Measurements from ENCODE around the gene OTOG. TPM values are rescaled to one million over a fixed set of nuclear protein-coding genes. Genes with fewer than 3 reads are reported as not detected.

The OTOG gene
- total and polyA plus RNA-seq, 4 experiments from 2014 or later = not detected

DNA sequence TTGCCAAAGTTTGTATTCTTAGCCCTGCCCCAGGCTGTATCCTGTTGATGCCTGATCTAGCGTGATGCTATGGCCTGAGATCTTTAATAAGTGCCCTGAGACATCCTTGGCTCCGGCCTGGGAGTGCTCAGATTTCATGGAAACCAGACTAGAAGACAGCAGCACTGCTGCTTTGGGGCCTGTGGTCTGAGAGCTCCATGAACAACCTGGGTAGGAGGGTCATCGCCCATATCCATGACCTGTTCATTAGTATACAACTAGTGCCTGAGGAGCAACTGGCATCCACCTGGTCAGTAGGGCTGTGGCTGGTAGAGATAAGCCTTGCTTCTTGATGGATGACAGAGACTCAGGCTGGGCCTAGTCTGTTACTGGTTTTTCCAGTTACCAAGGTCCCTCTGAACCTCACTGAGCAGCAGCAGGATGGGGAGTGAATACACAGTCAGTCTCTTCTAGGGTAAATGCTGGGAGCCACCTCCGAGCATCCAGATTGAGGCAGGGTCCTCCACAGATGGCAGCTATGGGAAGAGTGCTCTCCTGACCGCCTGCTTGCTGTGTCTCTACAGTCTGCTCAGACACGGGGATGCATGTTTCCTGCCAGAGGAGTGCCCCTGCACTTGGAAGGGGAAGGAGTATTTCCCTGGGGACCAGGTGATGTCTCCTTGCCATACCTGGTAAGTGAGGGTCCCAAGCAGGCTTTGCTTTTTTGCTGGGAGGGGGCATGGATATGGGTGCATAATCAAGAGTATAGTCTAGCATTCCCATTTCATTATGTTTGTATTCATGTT, 39.0 kb downstream of the OTOG start:
- no peak for DNase-seq
- POLR2A ChIA-PET (ENCODE audit: partially characterized antibody) = no interaction called here
- no peak overlapping the region for H3K4me3 Mint-ChIP-seq

DNA sequence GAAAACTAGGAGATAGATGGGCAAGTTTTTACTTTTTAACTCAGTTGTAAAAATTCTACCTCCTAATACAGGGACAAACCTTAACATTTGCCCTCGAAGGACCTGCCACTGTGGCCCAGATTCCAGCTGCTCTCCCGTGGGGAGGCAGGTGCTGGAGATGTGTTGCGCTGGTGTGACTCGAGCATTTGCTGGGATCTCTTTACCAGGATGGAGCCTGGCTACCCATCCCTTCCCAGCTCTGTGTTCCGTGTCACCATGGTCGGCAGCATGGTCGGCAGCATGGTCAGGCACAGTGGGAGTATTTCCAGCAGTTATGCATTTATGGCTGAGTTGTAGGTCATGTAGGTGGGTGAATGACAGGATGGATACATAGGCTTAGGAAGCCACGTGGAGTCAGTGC, 41.1 kb downstream of the OTOG start:
- Histone ChIP-seq H3K4me3 (ENCODE audit: low read length in 2 of 2) (no peak overlapping the region), H3K36me3 (ENCODE audit: insufficient read depth, low read length) (no peaks in the 10 kb centered on the region), H3K4me1 (ENCODE audit: insufficient read depth, low read length) (no peaks in the 10 kb centered on the region), H3K27ac (ENCODE audit: low read depth, low read length) (no peak overlapping the region), H3K9me3 (ENCODE audit: control insufficient read depth in 1 of 2, low read length in 2 of 2) (no peaks in the 10 kb centered on the region), H3K27me3 (ENCODE audit: insufficient read depth, low read length) (no peaks in the 10 kb centered on the region)
- H3K9me3 Mint-ChIP-seq = no peaks in the 10 kb centered on the region
- no peaks in the 10 kb centered on the region for H3K36me3 Mint-ChIP-seq
- DNase-seq = no peak
- no peak overlapping the region for H3K27ac Mint-ChIP-seq
- peaks cover 2 to 5% of the 10 kb centered on the region in 2 donors for H3K27me3 Mint-ChIP-seq
- ChIA-PET CTCF (ENCODE audit: partially characterized antibody) (no interaction called here), POLR2A (ENCODE audit: partially characterized antibody) (no interaction called here)
- no peak overlapping the region for H3K4me3 Mint-ChIP-seq
- intact Hi-C loops (cut with micrococcal nuclease) = no loop called here
- no peaks in the 10 kb centered on the region for H3K4me1 Mint-ChIP-seq

More for the DNA sequence above, 39.0 kb downstream of the OTOG start:
- H3K27me3 Mint-ChIP-seq = peaks cover 2 to 5% of the 10 kb centered on the region in 2 donors
- H3K36me3 ChIP-seq (ENCODE audit: insufficient read depth, low read length) = no peaks in the 10 kb centered on the region
- H3K9me3 ChIP-seq (ENCODE audit: control insufficient read depth in 1 of 2, low read length in 2 of 2) = no peaks in the 10 kb centered on the region
- H3K4me1 ChIP-seq (ENCODE audit: insufficient read depth, low read length) = no peaks in the 10 kb centered on the region
- H3K27ac ChIP-seq (ENCODE audit: low read depth, low read length) = no peak overlapping the region
- no peaks in the 10 kb centered on the region for H3K27me3 ChIP-seq (ENCODE audit: insufficient read depth, low read length)
- H3K4me3 ChIP-seq (ENCODE audit: low read length in 2 of 2) = no peak overlapping the region
- CTCF ChIA-PET (ENCODE audit: partially characterized antibody) = no interaction called here
- H3K4me1 Mint-ChIP-seq = no peaks in the 10 kb centered on the region
- intact Hi-C loops (cut with micrococcal nuclease) = no loop called here
- H3K27ac Mint-ChIP-seq = no peak overlapping the region
- no peaks in the 10 kb centered on the region for H3K9me3 Mint-ChIP-seq
- H3K36me3 Mint-ChIP-seq = no peaks in the 10 kb centered on the region

DNA sequence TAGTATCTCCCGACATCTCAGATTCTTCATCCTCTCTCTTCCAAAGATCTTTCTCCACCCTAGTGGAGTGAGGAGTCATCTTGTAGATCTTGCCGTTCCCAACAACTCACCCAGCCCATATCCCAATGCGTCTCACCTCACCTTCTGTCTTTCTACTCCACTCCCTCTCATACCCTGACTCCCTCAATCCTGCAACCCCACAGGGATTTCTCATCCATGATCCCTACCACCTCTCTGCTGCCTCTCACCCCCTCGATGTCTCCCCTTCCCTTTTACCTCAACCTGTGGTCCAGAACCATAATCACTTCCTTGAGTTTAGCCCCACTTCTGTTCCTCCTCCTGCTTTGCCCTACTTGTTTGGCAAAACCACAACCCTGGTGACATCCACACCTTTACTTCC, 41.7 kb downstream of the OTOG start:
- no peak overlapping the region for H3K4me3 Mint-ChIP-seq
- H3K27me3 ChIP-seq (ENCODE audit: insufficient read depth, low read length) = no peaks in the 10 kb centered on the region
- H3K9me3 Mint-ChIP-seq = no peaks in the 10 kb centered on the region
- no peaks in the 10 kb centered on the region for H3K4me1 Mint-ChIP-seq
- H3K36me3 Mint-ChIP-seq = no peaks in the 10 kb centered on the region
- H3K4me3 ChIP-seq (ENCODE audit: low read length in 2 of 2) = no peak overlapping the region
- H3K9me3 ChIP-seq (ENCODE audit: control insufficient read depth in 1 of 2, low read length in 2 of 2) = no peaks in the 10 kb centered on the region
- no peak for DNase-seq
- no peak overlapping the region for H3K27ac ChIP-seq (ENCODE audit: low read depth, low read length)
- intact Hi-C loops (cut with micrococcal nuclease) = no loop called here
- peaks cover 2 to 5% of the 10 kb centered on the region in 2 donors for H3K27me3 Mint-ChIP-seq
- no peaks in the 10 kb centered on the region for H3K4me1 ChIP-seq (ENCODE audit: insufficient read depth, low read length)
- ChIA-PET CTCF (ENCODE audit: partially characterized antibody) (no interaction called here), POLR2A (ENCODE audit: partially characterized antibody) (no interaction called here)
- H3K36me3 ChIP-seq (ENCODE audit: insufficient read depth, low read length) = no peaks in the 10 kb centered on the region
- H3K27ac Mint-ChIP-seq = no peak overlapping the region

GRCh38 chr11:17590463-17590862, 43.4 kb downstream of the OTOG start:
- peaks cover 0 to 3% (median 0%) of the 10 kb centered on the region in 8 donors for H3K9me3 Mint-ChIP-seq
- no peaks in the 10 kb centered on the region for H3K4me1 Mint-ChIP-seq
- DNase-seq = no peak
- Histone ChIP-seq H3K27ac (ENCODE audit: low read depth, low read length) (no peak overlapping the region), H3K27me3 (ENCODE audit: insufficient read depth, low read length) (no peaks in the 10 kb centered on the region), H3K4me1 (ENCODE audit: insufficient read depth, low read length) (no peaks in the 10 kb centered on the region), H3K9me3 (ENCODE audit: control insufficient read depth in 1 of 2, low read length in 2 of 2) (no peaks in the 10 kb centered on the region), H3K36me3 (ENCODE audit: insufficient read depth, low read length) (no peaks in the 10 kb centered on the region), H3K4me3 (ENCODE audit: low read length in 2 of 2) (no peak overlapping the region)
- POLR2A ChIA-PET (ENCODE audit: partially characterized antibody) = no interaction called here
- CTCF ChIA-PET (ENCODE audit: partially characterized antibody) = no interaction called here
- H3K4me3 Mint-ChIP-seq = no peak overlapping the region
- intact Hi-C loops (cut with micrococcal nuclease) = no loop called here
- H3K27me3 Mint-ChIP-seq = peaks cover 2 to 6% of the 10 kb centered on the region in 2 donors
- H3K27ac Mint-ChIP-seq = no peak overlapping the region
- no peaks in the 10 kb centered on the region for H3K36me3 Mint-ChIP-seq

- Mint-ChIP-seq H3K4me3 (no peak overlapping the region), H3K27ac (no peak overlapping the region), H3K36me3 (no peaks in the 10 kb centered on the region), H3K4me1 (no peaks in the 10 kb centered on the region), H3K27me3 (peaks cover 2 to 6% of the 10 kb centered on the region in 2 donors), H3K9me3 (peaks cover 0 to 3% (median 0%) of the 10 kb centered on the region in 8 donors)
- no peaks in the 10 kb centered on the region for H3K4me1 ChIP-seq (ENCODE audit: insufficient read depth, low read length)
- H3K36me3 ChIP-seq (ENCODE audit: insufficient read depth, low read length) = no peaks in the 10 kb centered on the region
- intact Hi-C loops (cut with micrococcal nuclease) = no loop called here
- ChIA-PET CTCF (ENCODE audit: partially characterized antibody) (interaction anchor here (2.1 kb wide), 1 partner anchor 11 kb away, joined by 9 read pairs; no protein-coding TSS in a partner anchor), POLR2A (ENCODE audit: partially characterized antibody) (no interaction called here)
- DNase-seq = no peak
- no peaks in the 10 kb centered on the region for H3K27me3 ChIP-seq (ENCODE audit: insufficient read depth, low read length)
- no peak overlapping the region for H3K4me3 ChIP-seq (ENCODE audit: low read length in 2 of 2)
- no peak overlapping the region for H3K27ac ChIP-seq (ENCODE audit: low read depth, low read length)
- H3K9me3 ChIP-seq (ENCODE audit: control insufficient read depth in 1 of 2, low read length in 2 of 2) = no peaks in the 10 kb centered on the region
These were observed 44.2 kb downstream of the OTOG start for GRCh38 chr11:17591293-17591692.

- H3K4me1 ChIP-seq (ENCODE audit: insufficient read depth, low read length) = no peaks in the 10 kb centered on the region
- Mint-ChIP-seq H3K4me3 (no peak overlapping the region), H3K36me3 (no peaks in the 10 kb centered on the region), H3K27ac (no peak overlapping the region), H3K9me3 (peaks cover 0 to 3% (median 0%) of the 10 kb centered on the region in 8 donors), H3K27me3 (peaks cover 0 to 3% of the 10 kb centered on the region in 2 donors), H3K4me1 (no peaks in the 10 kb centered on the region)
- H3K27me3 ChIP-seq (ENCODE audit: insufficient read depth, low read length) = no peaks in the 10 kb centered on the region
- POLR2A ChIA-PET (ENCODE audit: partially characterized antibody) = no interaction called here
- no peaks in the 10 kb centered on the region for H3K36me3 ChIP-seq (ENCODE audit: insufficient read depth, low read length)
- no peak overlapping the region for H3K4me3 ChIP-seq (ENCODE audit: low read length in 2 of 2)
- CTCF ChIA-PET (ENCODE audit: partially characterized antibody) = interaction anchor here (0.5 kb wide), 1 partner anchor 171 kb away, joined by 3 read pairs; no protein-coding TSS in a partner anchor
- intact Hi-C loops (cut with micrococcal nuclease) = no loop called here
- DNase-seq = no peak
- H3K27ac ChIP-seq (ENCODE audit: low read depth, low read length) = no peak overlapping the region
- no peaks in the 10 kb centered on the region for H3K9me3 ChIP-seq (ENCODE audit: control insufficient read depth in 1 of 2, low read length in 2 of 2)
These were observed 46.6 kb downstream of the OTOG start for GRCh38 chr11:17593466-17594245.

GRCh38 chr11:17594686-17595192, 47.7 kb downstream of the OTOG start:
- Mint-ChIP-seq H3K9me3 (peaks cover 0 to 3% (median 0%) of the 10 kb centered on the region in 8 donors), H3K4me1 (no peaks in the 10 kb centered on the region), H3K4me3 (no peak overlapping the region), H3K27me3 (peaks cover 0 to 3% of the 10 kb centered on the region in 2 donors), H3K36me3 (no peaks in the 10 kb centered on the region), H3K27ac (no peak overlapping the region)
- no peak overlapping the region for H3K4me3 ChIP-seq (ENCODE audit: low read length in 2 of 2)
- H3K4me1 ChIP-seq (ENCODE audit: insufficient read depth, low read length) = no peaks in the 10 kb centered on the region
- DNase-seq = no peak
- no peaks in the 10 kb centered on the region for H3K36me3 ChIP-seq (ENCODE audit: insufficient read depth, low read length)
- ChIA-PET CTCF (ENCODE audit: partially characterized antibody) (interaction anchor here (0.5 kb wide), 1 partner anchor 172 kb away, joined by 3 read pairs; no protein-coding TSS in a partner anchor), POLR2A (ENCODE audit: partially characterized antibody) (no interaction called here)
- intact Hi-C loops (cut with micrococcal nuclease) = no loop called here
- H3K9me3 ChIP-seq (ENCODE audit: control insufficient read depth in 1 of 2, low read length in 2 of 2) = no peaks in the 10 kb centered on the region
- H3K27ac ChIP-seq (ENCODE audit: low read depth, low read length) = no peak overlapping the region
- H3K27me3 ChIP-seq (ENCODE audit: insufficient read depth, low read length) = no peaks in the 10 kb centered on the region

All from CD4-positive, alpha-beta memory T cell (primary cell).